ENCODE measurements around the gene CLECL1.

CLECL1 gene

GRCh38 chr12:9732921-9733461 lies at the start of gene CLECL1:
Gene CLECL1 (minus strand): TSS chr12:9733097.
- DNase-seq, result no peak

GRCh38 chr12:9781360-9781759 lies 48.5 kb upstream of the CLECL1 start:
- DNase-seq, result no peak

GRCh38 chr12:9779209-9779608 lies 46.3 kb upstream of the CLECL1 start:
- DNase-seq, result no peak

GRCh38 chr12:9776781-9777180 lies 43.9 kb upstream of the CLECL1 start:
- DNase-seq, result no peak

GRCh38 chr12:9773216-9773877 lies 40.5 kb upstream of the CLECL1 start:
- DNase-seq, result no peak

GRCh38 chr12:9763025-9763424 lies 30.1 kb upstream of the CLECL1 start:
- DNase-seq, result no peak

- no peak for DNase-seq
Measured at GRCh38 chr12:9762369-9762768, 29.5 kb upstream of the CLECL1 start.

GRCh38 chr12:9761419-9761781 lies 28.5 kb upstream of the CLECL1 start:
- no peak for DNase-seq

- DNase-seq, result peak; percentile 76
Measured at GRCh38 chr12:9760699-9761418, 28.0 kb upstream of the CLECL1 start, which contains the start of gene CD69. Gene CD69 (minus strand): TSS chr12:9760901. CDS start chr12:9760820, 81 bp downstream.

- DNase-seq, result no peak
Measured at GRCh38 chr12:9760120-9760519, 27.2 kb upstream of the CLECL1 start.

- no peak for DNase-seq
Measured at GRCh38 chr12:9759694-9760093, 26.8 kb upstream of the CLECL1 start.

- DNase-seq, result no peak
Measured at GRCh38 chr12:9758119-9758518, 25.2 kb upstream of the CLECL1 start.

GRCh38 chr12:9757433-9758025 lies 24.6 kb upstream of the CLECL1 start:
- DNase-seq, result no peak

- DNase-seq, result no peak
Measured at GRCh38 chr12:9756706-9757105, 23.8 kb upstream of the CLECL1 start.

GRCh38 chr12:9756170-9756569 lies 23.3 kb upstream of the CLECL1 start:
- DNase-seq, result no peak

GRCh38 chr12:9755567-9755966 lies 22.7 kb upstream of the CLECL1 start:
- no peak for DNase-seq

GRCh38 chr12:9755035-9755434 lies 22.1 kb upstream of the CLECL1 start:
- no peak for DNase-seq

GRCh38 chr12:9754099-9754927 lies 21.4 kb upstream of the CLECL1 start:
- DNase-seq, result no peak

GRCh38 chr12:9753498-9753897 lies 20.6 kb upstream of the CLECL1 start:
- DNase-seq, result no peak

GRCh38 chr12:9753073-9753472 lies 20.2 kb upstream of the CLECL1 start:
- DNase-seq, result no peak

GRCh38 chr12:9752145-9752933 lies 19.4 kb upstream of the CLECL1 start:
- DNase-seq, result no peak
